ENCODE results near the gene EXOC3L2. TPM values are rescaled to one million over a fixed set of nuclear protein-coding genes. Genes with fewer than 3 reads are reported as not detected.

Gene EXOC3L2
- total and polyA plus RNA-seq, 2 experiments from 2014 or later = 1.3 TPM; not detected in 1

- no peaks in the 10 kb centered on the region for H3K79me2 ChIP-seq
- no peaks in the 10 kb centered on the region for H3K27me3 ChIP-seq
- H3K4me3 ChIP-seq = no peak overlapping the region
- H3K9me3 ChIP-seq (ENCODE audit: low read depth) = no peaks in the 10 kb centered on the region
- no peaks in the 10 kb centered on the region for H3K36me3 ChIP-seq (replicated peaks; ENCODE audit: insufficient read depth, low read depth)
- no peaks in the 10 kb centered on the region for H4K20me1 ChIP-seq (ENCODE audit: insufficient read depth, poor library complexity, severe bottlenecking)
- peak; percentile 6 for DNase-seq (ENCODE audit: low spot score)
- H2AFZ ChIP-seq = no peak overlapping the region
- H3K27ac ChIP-seq = no peak overlapping the region
- no peak overlapping the region for H3K4me2 ChIP-seq
- 87% methylated on average over 21 of the region's 21 CpGs for WGBS (ENCODE audit: low lambda C conversion rate, missing lambda C conversion rate)
- H3K4me1 ChIP-seq (ENCODE audit: insufficient read depth) = no peaks in the 10 kb centered on the region
- no peaks in the 10 kb centered on the region for H3K9me2 ChIP-seq (replicated peaks; ENCODE audit: insufficient read depth)
- TF ChIP-seq EZH2 (IDR thresholded peaks at IDR 0.05; ENCODE audit: borderline replicate concordance) (no peak), EZH2phosphoT487 (IDR thresholded peaks at IDR 0.05; ENCODE audit: low read depth, severe bottlenecking, unreplicated experiment) (no peak), CTCF (IDR thresholded peaks at IDR 0.05; ENCODE audit: poor library complexity) (no peak)
Observed at GRCh38 chr19:45170146-45171106, 74.8 kb downstream of the EXOC3L2 start.

- H3K36me3 ChIP-seq (replicated peaks; ENCODE audit: insufficient read depth, low read depth) = no peaks in the 10 kb centered on the region
- no peaks in the 10 kb centered on the region for H3K27me3 ChIP-seq
- H3K79me2 ChIP-seq = no peaks in the 10 kb centered on the region
- H3K4me2 ChIP-seq = no peak overlapping the region
- H3K9me2 ChIP-seq (replicated peaks; ENCODE audit: insufficient read depth) = no peaks in the 10 kb centered on the region
- no peak overlapping the region for H3K27ac ChIP-seq
- H4K20me1 ChIP-seq (ENCODE audit: insufficient read depth, poor library complexity, severe bottlenecking) = no peaks in the 10 kb centered on the region
- H2AFZ ChIP-seq = no peak overlapping the region
- H3K4me1 ChIP-seq (ENCODE audit: insufficient read depth) = peaks cover 4% of the 10 kb centered on the region
- TF ChIP-seq EZH2 (IDR thresholded peaks at IDR 0.05; ENCODE audit: borderline replicate concordance) = no peak
- no peak for TF ChIP-seq CTCF (IDR thresholded peaks at IDR 0.05; ENCODE audit: poor library complexity)
- TF ChIP-seq EZH2phosphoT487 (IDR thresholded peaks at IDR 0.05; ENCODE audit: low read depth, severe bottlenecking, unreplicated experiment) = no peak
- peak; percentile 2 for DNase-seq (ENCODE audit: low spot score)
- no peak overlapping the region for H3K4me3 ChIP-seq
- 95% methylated on average over 10 of the region's 10 CpGs for WGBS (ENCODE audit: low lambda C conversion rate, missing lambda C conversion rate)
- no peaks in the 10 kb centered on the region for H3K9me3 ChIP-seq (ENCODE audit: low read depth)
Observed at GRCh38 chr19:45169602-45170001, 75.6 kb downstream of the EXOC3L2 start.

DNA sequence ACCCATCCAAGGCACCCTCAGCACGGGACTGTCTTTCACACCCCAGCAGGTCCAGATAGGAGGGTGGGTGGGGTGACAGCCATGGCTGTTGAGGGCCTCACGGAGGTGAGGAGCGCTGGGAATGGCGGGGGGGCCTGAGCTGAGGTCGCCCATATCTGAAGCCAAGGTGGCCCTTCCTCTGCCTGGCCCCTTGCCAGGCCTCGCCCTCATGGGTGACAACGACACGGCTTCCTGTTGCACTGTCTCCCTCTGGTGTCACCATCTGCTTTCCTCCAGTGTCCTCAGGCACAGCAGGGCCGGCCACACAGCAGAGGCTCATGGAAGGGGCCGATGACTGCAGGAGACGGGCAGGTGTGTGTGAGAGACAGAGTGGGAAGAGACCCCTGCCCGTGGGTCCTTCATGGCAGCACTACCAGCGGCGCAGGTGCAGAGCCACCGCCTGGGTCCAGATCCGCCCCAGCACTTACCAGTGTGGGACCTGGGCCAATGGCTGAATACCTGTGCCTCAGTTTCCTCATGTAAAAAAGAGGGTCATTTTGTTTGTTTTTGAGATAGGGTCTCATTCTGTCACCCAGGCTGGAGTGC lies 76.3 kb downstream of the EXOC3L2 start:
- Histone ChIP-seq H4K20me1 (ENCODE audit: insufficient read depth, poor library complexity, severe bottlenecking) (no peaks in the 10 kb centered on the region), H3K9me3 (ENCODE audit: low read depth) (no peaks in the 10 kb centered on the region), H3K9me2 (replicated peaks; ENCODE audit: insufficient read depth) (no peaks in the 10 kb centered on the region), H3K4me2 (no peak overlapping the region), H3K27ac (no peak overlapping the region), H2AFZ (no peak overlapping the region), H3K36me3 (replicated peaks; ENCODE audit: insufficient read depth, low read depth) (no peaks in the 10 kb centered on the region), H3K4me1 (ENCODE audit: insufficient read depth) (peaks cover 9% of the 10 kb centered on the region), H3K79me2 (no peaks in the 10 kb centered on the region), H3K27me3 (no peaks in the 10 kb centered on the region), H3K4me3 (no peak overlapping the region)
- no peak for TF ChIP-seq EZH2 (IDR thresholded peaks at IDR 0.05; ENCODE audit: borderline replicate concordance)
- no peak for TF ChIP-seq CTCF (IDR thresholded peaks at IDR 0.05; ENCODE audit: poor library complexity)
- no peak for TF ChIP-seq EZH2phosphoT487 (IDR thresholded peaks at IDR 0.05; ENCODE audit: low read depth, severe bottlenecking, unreplicated experiment)
- WGBS (ENCODE audit: low lambda C conversion rate, missing lambda C conversion rate) = 93% methylated on average over 16 of the region's 16 CpGs
- peak; percentile 7 for DNase-seq (ENCODE audit: low spot score)

Measured in hepatocyte (in vitro differentiated cells).